ENCODE data around the gene C14orf119.

The C14orf119 gene

DNA sequence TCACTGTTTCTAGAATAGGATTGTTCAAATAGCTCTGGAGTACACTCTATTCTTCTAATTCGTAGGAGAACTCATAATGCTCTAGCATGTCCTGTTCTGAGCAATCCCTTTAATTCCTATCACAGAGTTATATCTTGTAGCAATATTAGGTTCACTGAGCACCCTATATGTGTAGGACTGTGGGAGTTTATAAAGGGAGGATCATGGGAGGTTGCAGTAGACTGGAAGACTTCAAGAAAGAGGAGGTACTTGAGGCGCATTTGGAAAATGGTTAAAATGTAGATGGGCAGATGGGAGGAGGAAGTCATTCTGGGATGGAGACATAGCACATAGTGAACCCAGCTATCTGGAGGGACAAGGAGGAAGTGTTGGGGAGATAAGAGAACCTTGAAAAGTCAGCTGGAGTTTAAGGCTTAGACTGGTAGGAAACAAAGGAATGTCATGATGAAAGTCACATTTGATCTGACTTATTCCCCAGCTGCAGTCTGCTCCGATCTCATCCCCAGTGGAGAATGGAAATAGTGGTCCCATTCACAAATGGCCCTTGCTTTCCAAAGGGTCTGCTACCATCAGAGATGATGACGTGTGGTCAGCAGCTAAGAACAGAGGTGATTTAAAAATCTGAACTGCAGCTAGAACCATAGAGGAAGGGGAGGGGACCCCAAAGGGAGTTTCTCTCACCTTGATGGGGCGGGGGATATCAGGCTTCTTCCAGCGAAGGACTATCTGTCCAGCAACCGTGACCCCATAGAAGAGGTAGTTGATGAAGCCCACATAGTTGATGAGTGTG, 33.9 kb downstream of the C14orf119 start:
- FAIRE-seq, result no peak

DNA sequence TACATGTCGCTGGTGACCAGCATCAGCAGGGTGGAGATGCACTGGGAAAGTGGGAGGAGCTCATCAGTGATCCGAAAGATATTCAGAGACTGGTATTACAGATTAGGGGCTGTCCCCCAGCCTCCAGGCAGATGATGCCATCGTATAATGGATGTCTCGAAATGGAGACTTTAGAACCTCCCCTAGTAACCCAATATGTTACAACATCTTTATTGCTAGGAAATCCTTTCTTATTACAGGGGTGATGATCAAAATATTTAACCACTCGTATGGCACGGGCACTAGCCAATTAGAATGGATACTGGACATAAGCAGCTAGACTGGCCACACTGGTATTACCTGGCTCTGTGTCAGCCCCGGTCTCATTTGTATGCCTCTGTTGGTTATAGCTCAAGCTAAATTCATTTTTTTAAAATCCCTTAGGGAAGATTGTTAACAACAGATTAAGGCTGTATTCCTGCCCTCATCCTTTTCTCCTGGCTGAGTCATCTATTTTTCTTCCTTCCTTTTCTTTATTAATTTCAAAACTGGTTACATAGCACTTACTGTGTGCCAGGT, 34.5 kb downstream of the C14orf119 start:
- no peak for FAIRE-seq

DNA sequence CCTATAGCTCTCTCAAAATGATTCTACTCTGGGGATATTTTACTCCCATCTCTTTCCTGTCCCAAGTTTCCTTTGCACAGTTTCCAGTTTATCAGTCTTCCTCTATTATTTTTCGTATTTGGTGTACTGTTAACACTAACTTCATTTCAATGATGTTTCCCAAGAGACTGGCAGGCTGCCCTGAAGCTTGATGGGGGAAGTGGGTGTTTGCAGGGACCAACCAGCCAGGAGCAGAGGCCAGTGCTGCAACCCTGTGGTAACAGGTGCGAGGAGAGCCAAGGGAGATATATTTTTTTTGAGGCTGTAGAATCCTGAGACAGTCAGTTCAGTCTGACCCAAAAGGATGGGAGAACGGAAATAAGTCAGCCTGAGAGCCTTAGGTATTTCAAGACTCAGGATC, 35.6 kb downstream of the C14orf119 start:
- FAIRE-seq, result no peak

DNA sequence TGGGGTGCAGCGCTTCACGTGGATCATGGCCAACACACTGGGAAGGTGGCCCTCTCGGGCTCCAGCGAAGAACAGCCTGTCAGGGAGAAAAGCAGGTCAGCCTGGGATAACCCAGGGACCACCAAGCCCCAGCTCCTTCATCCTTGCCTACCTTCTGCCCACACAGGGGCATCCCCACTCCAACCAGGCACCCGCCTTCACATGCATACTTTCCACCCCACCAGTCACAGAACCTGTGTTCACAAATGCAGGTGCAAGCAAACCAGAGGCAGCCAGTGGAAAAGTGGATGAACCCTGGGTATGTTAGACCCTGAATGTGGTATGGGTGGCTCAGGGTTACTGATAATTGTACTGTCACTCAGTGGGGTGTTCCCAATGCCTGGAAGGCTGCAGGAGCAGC, 36.2 kb downstream of the C14orf119 start:
- FAIRE-seq, result no peak

DNA sequence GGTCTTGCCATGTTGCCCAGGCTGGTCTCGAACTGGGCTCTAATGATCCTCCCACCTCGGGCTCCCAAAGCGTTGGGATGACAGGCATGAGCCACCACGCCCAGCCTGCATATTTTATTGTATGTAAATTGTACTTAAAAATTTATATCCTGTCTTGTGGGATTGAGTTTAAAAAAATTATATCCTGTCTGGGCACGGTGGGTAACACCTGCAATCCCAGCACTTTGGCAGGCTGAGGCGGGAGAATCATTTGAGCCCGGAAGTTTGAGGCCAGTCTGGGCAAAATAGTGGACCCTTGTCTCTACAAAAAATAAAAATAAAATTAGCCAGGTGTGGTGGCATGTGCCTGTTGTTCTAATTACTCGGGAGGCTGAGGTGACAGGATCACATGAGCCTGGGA, 37.7 kb downstream of the C14orf119 start:
- no peak for FAIRE-seq

DNA sequence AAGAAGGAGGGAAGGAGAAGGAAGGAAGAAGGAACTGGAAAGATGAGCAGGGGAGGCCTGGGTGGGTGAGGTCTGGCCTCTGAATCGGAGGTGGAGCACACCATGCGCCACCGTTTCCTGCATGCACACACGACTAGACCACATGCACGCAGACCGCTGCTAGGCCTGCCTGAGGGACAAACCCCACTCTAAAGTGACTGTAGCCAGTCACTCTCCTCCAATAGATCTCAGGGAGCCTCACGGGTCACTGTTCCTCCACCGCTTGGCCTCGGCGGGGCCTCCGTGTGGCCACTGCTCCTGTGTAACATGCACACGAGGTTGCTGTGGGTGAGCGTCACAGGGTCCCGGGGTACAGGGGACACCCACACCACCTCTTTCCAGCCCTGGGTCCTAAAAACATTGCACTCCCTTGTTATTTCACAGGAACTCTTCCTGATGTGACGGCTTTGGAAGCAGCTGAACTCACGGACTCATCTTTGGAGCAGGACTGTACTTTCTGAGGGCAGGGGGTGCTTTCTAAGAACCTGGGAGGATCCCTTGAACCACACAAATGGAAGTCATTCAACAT, 41.3 kb downstream of the C14orf119 start:
- FAIRE-seq, result no peak

DNA sequence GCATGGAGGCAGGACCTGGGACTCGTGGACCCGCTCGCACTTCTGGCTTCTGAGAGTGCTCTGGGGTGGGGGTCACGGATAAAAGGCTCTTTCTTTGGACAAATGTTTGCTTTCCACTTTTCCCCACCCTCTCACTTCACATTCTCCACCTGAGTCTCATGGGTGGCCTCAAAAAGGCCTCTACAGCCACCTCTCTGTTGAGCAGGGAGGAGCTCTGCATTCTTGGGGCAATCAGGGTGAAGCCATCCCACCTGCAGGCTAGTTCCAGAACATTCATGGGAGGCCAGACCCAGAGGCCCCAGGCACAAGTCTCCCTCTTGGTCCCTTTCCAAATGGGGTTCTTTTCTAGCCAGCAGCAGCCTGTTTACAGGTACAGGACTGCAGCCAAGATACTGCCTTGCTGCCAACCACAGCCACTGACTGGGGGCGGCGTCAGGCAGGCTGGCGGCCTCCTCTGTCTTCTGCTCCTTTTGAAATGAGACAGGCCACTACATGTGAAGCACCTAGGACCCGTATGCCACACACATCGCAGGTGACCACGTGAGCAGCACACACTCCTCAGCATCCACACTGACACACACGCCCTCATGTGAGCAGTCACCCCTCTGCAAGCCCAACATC, 42.0 kb downstream of the C14orf119 start:
- no peak for FAIRE-seq

DNA sequence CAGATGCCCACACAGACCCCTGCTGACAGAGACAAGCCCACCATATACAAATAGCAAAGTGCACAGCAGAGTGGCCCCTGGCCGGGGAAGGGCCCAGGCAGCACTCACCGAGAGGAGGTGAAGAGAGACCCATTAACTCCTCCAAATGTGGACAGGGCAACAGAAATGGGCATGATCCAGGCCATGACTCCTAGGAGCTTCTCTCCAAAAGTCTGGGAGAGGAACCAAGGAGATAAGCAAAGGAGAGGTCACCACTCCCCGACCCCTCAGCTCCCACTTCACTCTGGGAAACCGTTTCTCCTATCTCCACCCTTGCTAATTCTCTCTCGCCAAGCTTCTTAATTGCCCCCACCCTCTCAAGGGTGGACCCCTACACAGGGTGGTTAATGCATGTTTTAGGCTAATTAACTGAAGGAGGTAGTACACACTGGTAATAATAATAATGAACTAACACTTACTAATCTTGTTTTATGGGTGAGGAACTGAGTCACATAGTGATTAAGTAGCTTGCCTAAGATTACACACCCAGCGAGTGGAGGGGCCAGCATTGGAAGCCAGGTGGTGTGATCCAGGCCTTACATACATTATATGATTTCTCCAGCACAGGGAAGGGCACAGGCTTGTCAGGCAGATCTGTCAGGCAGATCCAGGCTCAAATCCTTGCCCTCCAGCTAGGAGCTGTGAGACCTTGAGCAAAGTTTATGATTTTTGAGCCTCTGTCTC, 42.7 kb downstream of the C14orf119 start:
- no peak for FAIRE-seq

DNA sequence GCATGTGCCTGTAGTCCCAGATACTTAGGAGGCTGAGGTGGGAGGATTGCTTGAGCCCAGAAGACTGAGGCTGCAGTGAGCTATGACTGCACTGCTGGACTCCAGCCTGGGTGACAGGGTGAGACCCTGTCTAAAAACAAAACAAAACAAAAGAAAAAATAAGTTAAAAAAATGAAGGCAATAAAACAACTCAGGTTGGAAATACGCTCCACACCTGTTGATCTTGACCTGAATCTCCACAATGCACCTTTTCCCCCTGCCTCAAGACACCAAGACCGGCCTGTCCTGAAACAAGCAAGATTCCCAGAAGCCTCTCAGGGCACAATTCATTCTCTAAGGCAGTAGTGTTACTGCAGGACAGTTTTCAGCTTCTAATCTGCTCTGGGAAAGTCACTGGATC, 44.6 kb downstream of the C14orf119 start:
- FAIRE-seq, result no peak

DNA sequence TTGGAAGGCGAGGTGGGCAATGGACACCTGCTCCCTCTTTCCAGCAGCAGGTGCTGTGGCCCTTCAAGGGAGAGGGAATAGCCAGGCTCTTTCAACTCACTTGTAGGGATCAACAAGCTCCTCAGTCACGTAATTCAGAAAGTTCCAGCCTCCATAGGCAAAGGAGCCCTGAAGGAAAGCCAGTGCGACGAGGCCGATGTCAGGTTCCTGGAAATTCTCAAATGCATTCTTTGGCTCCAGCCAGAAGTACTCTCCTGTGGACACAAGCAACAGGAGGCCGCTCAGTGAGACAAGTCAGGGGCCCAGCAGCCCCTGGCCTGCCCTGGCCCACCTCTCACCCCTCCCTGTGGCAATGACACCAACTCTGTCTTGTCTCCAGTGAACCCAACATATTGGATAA, 45.1 kb downstream of the C14orf119 start:
- no peak for FAIRE-seq

DNA sequence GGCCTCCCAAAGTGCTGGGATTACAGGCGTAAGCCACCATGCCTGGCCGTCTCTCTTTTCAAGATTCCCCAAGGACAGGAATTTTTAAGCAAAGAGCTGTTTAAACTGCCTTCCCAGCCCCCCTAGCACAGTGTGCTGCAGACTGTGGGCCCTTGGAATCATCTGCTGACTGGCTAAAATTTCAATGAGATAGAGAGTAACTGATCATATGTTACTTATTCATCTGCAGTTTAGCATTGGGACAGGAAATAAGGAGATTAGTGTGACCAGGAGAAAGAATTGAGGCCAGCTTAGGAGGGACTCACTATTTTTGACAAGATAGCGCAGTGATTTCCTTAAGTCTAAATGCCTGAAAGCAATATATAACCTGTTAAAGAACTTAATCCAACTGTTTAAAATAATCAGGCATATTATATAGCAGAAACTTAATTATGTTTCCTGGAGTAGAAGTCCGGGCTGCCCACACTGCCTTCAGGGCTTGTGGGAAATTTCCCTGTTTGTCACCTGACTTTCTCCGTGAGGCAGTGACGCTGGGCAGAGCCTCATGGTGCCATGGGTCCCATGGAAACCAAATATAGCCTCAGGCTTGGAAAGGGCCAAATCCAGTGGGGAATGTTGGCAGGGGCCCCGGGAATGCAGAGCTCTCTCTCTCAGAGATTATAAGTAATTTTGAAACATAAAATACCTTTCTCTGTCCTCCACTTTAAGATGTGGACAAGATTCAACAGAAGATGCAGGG, 46.6 kb downstream of the C14orf119 start:
- no peak for FAIRE-seq

DNA sequence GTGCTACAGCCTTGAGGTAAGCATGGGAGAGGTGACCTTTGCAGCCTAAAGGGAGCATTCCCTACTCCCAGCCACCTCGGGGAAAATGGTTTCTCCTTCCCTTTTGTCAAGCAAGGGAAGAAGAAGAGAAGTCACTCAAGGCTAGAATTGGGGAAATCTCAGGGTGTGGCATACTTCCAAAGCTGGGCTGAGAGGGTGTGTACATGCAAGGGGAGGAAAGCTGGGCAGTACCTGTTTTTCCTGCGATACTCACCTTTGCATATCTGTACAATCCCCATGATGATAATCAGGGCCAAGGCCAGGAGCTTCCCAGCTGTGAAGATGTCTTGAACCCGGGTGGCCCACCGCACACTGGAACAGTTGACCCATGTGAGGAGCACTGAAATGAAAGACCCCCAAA, 47.5 kb downstream of the C14orf119 start:
- no peak for FAIRE-seq

DNA sequence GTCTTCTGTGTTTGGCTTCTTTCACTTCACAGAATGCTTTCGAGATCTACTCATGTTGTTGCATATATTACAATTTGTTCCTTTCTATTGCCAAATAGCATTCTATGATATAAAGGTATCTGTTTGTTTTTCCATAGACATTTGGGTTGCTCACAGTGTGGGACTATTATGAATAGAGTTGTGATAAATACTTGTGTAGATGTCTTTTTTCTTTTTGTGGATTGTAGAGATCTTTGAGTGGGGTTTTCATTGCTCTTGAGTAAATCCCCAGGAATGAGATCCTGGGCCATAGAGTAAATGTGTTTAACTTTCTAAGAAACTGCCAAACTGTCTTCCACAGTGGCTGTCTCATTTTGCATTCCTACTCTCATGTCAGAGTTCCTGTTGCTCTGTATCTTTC, 48.6 kb downstream of the C14orf119 start:
- no peak for FAIRE-seq

DNA sequence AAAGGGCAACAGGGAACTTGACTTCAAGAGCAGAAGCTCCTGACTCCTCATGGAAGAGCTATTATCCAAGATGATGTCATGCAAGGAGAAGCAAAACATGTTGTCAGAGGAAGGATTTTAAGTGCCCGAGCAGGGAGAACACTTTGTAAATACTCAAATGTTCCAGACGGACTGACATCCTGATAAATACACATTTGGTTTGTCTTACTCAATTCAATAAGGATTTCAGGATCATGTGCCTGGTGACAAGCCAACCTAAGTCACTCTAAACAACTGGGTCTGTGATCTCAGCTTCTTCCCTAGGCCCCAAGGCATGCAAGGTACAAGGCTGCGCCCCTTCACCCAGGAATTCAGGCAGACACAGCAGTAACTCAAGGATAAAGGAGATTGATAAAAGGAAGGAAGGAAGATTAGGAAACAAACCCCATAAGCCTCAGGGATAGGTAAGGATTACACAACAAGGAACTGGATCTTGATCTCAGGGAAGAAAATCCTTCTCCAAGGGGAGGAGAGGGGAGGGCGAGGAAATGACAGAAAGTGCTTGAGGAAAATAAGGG, 50.6 kb downstream of the C14orf119 start:
- no peak for FAIRE-seq

DNA sequence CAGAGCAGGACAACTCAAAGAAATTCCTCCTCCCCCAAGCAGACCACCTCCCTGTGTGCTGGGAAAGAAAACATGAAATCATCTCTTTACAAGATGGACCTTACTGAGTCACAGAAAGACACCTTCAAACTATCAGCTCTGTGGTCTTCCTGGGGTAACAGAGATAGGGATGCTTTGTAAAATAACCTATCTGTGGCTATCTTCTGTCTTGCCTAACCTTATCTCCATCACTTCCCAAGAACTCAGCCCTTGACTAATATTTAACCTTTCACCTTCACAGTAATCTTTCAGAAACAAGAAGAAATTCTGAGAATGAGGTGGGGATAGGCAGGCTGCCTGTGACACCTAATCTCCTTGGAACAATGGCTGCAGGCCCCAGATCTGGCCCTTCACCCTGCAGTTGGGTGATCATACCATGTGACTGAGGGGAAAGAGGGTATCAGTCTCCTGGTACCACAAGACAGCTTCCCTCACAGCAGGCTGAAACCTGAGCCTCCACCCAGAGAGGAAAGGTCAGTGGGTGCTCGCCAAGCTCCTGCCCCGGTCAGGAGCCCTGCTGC, 51.1 kb downstream of the C14orf119 start:
- FAIRE-seq, result no peak

DNA sequence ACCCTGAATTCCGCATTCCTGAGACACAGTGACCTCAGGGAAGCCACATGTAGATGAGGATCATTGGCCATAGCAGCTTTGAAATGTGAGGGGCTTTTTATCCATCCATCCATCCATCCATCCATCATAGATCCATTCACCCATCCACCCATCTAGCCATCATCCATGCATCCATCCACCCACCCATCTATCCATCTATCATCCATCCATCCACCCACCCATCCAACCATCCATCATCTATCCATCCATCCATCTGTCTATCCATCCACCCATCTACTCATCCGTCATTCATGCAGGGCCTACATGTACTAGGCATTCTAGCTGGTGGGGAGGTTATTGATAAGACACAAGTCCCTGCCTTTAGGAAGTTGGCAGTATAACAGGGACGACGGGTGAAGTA, 51.7 kb downstream of the C14orf119 start:
- FAIRE-seq, result no peak

DNA sequence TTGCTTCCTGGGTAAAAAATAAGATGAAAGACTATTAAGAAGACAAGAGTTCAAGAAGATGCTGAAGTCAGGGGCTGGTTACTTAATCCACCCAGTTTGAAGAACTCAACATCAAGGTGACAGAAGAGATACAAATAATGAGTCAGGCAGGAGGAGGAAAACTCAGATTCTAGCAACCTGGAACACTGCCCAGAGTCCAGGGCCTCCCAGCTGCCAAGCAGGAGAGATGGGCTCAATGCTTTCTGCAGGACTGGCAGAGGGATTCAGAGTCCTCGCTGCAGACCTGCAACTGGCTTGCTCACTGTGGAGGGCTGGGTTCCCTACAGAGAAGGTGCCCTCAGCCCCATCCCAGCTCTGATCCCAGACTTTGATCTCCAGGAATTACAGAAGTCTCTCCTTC, 52.4 kb downstream of the C14orf119 start:
- FAIRE-seq, result no peak

DNA sequence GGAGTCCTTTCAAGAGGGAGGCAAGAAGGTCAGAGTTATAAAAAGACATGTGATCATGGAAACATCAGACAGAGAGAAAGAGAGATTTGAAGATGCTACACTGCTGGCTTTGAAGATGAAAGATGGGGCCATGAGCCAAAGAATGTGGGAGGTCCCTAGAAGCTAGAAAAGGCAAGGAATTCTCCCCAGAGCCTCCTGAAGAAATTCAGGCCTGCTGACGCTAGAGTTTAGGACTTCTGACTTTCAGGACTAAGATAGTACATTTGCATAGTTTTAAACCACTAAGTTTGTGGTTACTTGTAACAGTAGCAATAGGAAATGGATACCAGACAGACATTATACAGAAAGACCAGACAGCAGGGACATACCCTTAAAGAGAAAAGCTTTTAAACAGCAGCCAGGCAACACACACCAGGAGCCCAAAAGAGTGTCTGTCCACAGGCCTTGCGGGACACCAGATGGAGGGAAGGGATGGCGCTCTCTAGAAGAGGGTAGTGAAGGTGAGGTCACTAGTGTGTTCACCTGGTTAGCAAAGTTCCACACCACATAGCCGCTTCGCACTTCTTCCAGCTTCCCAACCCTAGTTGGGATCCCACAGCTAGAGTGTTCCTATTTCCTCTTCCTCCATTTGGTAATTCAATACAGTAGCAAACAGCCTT, 53.4 kb downstream of the C14orf119 start:
- no peak for FAIRE-seq

DNA sequence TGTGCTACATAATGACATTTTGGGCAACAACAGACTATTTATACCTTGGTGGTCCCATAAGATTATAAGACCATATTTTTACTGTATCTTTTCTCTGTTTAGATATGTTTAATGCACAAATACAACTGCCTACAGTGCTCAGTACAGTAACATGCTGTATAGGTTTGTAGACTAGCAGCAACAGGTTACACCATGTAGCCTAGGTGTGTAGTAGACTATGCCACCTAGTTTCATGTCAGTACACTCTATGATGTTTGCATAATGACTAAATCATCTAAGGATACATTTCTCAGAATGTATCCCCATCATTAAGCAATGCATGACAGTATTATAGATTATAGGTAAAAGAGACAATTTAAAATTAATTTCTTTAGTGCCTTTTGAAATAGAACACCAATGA, 54.4 kb downstream of the C14orf119 start:
- FAIRE-seq, result no peak
